H4 (cell line): ENCODE results near the gene OR52B6. TPM values are rescaled to one million over a fixed set of nuclear protein-coding genes. Genes with fewer than 3 reads are reported as not detected.
A peak's percentile ranks its signal among the peaks of the same experiment; 100 is the strongest.
"Not testable (repeated sequence)": the region's sequence is repeated elsewhere in the genome, so short reads cannot be mapped to it uniquely, and the experiment has no call there.

ENCODE experiments used
- DNase-seq: peaks from one replicate; pipeline ENCODE4 v3.0.0-alpha.2; 2015; ENCODE audit warnings: low spot score
- total RNA-seq: library from RNA; depleted of rRNA; stranded (reverse); fragments of >200 nt; shearing (Covaris generic); gene quantifications from 2 replicates; pipeline ENCODE4 v1.2.3, GENCODE V29; 2014

The OR52B6 gene
- total RNA-seq, 1 experiment from 2014 or later, result not detected

DNA sequence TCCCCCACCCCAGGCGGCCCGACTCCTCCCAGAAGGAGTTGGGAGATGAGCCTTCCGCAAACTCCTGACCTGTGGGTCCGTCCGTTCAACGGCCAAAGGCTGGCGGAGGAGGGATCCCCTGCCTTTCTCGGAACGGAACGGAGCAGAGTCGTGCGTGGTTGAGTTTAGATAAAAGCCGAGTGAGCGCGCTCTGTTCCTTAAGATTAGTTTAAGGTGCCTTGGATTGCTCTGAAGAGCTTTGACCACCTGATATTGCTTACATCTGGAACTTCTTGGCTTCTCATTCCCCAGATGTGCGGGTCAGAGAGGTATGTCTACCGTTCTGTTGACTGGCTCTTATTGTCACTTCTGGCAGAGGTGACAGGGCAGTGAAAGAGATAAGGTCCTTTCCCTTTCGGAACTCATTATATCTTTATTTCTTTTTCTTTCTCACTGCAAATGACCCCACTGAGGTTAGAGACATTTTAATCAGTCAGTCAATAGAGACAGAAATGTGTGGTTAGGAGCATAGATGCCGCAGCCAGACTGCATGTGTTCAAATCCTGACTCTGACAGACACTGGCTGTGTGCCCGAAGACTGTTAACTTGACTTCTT lies 16.0 kb downstream of the OR52B6 start, which contains the start of gene TRIM6:
Gene TRIM6 (plus strand): TSS at position 31 of the 595 bp plus-strand sequence. CDS start 261 bp downstream, at position 292.
- peak; percentile 51 for DNase-seq

GRCh38 chr11:5597953-5598352 lies 17.3 kb downstream of the OR52B6 start:
- DNase-seq, result no peak

- peak; percentile 88 for DNase-seq
Observed at GRCh38 chr11:5600374-5600851, 19.7 kb downstream of the OR52B6 start.

- not testable (repeated sequence) for DNase-seq
Observed at GRCh38 chr11:5602791-5603190, 22.1 kb downstream of the OR52B6 start.

DNA sequence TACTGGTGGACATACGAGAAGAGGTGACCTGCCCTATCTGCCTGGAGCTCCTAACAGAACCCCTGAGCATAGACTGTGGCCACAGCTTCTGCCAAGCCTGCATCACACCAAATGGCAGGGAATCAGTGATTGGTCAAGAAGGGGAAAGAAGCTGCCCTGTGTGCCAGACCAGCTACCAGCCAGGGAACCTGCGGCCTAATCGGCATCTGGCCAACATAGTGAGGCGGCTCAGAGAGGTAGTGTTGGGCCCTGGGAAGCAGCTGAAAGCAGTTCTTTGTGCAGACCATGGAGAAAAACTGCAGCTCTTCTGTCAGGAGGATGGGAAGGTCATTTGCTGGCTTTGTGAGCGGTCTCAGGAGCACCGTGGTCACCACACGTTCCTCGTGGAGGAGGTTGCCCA lies 22.6 kb downstream of the OR52B6 start:
- no peak for DNase-seq

DNA sequence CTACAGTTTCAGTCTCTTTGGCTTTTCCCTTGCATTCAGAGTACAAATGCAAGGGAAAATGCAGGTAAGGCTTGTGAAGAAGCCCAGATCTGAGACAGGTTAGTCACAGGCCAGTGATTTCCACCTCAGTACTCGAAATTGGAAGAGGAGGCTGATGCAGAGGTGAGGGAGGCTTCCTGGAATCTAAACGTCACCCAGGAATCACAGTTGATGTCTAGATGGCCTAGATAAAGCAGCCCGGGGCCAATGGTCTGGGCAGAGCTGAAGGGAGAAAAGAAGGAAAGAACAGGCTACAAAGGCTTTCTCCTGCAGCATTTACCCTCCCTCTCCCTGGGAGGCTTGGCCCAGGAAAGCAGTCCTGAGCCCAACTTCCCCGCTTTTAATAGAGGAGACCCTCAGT lies 24.2 kb downstream of the OR52B6 start:
- no peak for DNase-seq

DNA sequence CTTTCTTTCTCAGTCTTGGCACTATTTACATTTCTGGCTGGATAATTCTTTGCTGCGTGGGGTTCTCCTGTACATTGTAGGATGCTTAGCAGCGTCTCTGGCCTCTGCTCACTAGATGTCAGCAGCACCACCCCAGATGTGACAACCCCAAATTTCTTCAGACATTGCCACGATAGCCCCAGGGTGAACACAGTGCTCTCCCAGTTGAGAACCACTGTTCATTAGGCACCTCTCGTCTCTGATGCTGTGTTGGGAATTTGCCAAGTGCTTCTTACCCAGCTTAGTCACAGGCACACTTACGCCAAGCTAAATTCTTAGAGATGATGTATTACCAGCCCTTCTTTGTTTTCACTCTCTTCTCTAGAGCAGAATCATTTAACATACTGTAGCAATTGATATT lies 25.2 kb downstream of the OR52B6 start:
- peak; percentile 42 for DNase-seq

GRCh38 chr11:5608808-5609207 lies 28.1 kb downstream of the OR52B6 start:
- no peak for DNase-seq

DNA sequence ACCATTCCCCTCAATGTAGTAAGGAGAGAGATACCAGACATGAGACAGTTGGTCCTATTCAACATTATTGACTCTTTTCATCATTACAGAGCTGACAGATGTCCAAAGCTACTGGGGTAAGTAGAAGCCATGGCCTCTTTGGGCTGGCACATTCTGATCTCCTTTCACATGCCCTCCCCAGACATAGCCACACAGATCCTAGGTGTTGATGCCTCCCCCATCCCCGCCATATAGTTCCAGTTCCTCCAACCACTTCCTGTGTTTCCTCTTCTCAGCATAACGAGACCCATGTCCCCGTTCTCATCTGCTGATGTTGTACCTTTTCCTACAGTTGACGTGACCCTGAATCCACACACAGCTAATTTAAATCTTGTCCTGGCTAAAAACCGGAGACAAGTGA lies 29.8 kb downstream of the OR52B6 start:
- no peak for DNase-seq

DNA sequence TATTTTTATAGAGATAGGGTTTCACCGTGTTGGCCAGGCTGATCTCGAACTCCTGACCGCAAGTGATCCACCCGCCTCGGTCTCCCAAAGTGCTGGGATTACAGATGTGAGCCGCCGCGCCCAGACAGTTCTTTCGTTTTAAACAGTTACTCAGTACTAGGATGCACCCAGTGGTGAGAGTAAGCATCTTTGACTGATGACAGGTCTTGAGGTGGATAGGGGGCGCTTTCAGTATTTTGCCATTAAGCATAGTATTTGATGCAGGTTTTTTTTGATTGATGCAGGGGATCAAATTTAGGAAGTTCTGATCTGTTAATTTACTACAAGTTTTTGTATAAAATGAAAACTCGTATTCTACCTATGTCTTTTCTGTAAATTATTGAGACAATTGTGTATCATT lies 30.9 kb downstream of the OR52B6 start:
- no peak for DNase-seq

GRCh38 chr11:5618807-5619206 lies 38.1 kb downstream of the OR52B6 start:
- no peak for DNase-seq

GRCh38 chr11:5620651-5621521 lies 40.2 kb downstream of the OR52B6 start:
- DNase-seq, result peak; percentile 89

DNA sequence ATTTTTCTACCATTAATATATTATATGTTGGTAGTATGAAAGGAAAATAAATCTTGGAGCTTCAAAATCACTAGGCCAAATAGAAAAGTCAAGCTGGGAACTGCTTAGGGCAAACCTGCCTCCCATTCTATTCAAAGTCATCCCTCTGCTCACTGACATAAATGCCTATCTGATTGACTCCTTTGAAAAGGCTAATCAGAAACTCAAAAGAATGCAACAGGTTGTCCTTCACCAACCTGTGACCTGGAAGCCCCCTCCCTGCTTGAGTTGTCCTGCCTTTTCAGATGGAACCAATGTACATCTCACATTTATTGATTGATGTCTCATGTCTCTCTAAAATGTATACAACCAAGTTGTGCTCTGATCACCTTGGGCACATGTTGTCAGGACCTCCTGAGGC lies 40.9 kb downstream of the OR52B6 start:
- no peak for DNase-seq

DNA sequence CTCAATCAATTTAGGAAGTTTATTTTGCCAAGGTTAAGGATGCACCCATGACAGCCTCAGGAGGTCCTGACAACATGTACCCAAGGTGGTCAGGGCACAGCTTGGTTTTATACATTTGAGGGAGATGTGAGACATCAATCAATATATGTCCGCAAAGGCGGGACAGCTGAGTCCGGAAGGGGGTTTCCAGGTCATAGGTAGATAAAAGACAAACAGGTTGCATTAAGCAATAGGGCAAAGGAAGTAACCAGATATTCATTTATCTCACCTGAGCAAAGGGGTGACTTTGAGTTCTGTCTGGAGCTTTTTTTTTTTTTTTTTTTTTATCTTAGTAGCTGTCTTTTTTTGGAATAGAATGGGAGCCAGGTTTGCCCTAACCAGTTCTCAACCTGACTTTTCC lies 42.1 kb downstream of the OR52B6 start:
- DNase-seq, result no peak

GRCh38 chr11:5624489-5625279 lies 44.0 kb downstream of the OR52B6 start, which contains the start of gene TRIM34:
TSS of gene TRIM34 (plus strand) at chr11:5625001. CDS start at chr11:5632332, 7,331 bp downstream.
- DNase-seq, result peak; percentile 84

DNA sequence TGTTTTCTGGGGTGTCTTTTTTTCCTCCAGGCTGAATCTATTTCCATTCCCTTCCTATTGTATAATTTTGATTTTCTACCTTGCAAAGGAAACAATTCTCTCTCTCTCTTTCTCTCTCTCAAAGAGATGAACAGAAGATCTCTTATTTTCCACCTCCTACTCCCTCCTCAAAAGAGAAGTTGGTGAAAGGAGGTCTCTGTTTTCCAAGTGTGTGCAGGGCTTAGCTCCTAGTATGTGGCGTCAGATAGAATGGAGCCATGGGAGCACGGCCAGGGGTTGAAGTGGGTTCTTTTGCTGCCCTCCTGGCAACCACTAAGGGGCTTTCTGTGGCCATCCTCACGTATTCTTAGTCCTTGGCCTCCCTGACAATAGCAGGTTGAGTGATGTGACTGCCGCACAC lies 44.6 kb downstream of the OR52B6 start:
- no peak for DNase-seq

- DNase-seq, result no peak
Observed at GRCh38 chr11:5626196-5626595, 45.5 kb downstream of the OR52B6 start.

DNA sequence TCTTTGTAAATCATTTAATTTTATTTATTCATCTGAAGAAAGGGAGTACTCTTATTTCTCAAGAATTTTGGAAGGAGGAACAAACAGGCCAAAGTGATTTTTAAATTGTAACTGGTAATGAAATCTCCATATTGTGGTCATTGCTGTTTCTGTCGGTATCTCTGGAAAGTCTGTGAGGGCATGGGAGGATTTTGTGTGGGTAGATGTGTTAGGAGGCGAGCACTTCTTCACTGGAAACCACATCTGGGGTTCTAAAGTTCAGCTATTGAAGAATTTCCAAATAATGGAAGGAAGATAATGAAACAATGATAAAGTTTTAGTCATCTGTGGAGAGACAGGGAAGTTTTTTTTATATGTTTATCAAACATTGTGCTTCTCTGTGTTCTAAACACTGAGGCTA lies 50.7 kb downstream of the OR52B6 start:
- DNase-seq, result no peak
